Prostate gland (tissue), 2 donors: ENCODE results near the gene VTA1.

Experiments used
- CTCF ChIP-seq, 4 experiments: fragments of 200-600 bp in 2 of 4; fragments of 450-650 bp in 2 of 4; sonication (generic) in 2 of 4; IDR thresholded peaks; 1 replicate in 3 of 4; 2 replicates in 1 of 4; pipeline ENCODE4 v1.5.1; 2016 to 2019; ENCODE audit warnings: antibody characterized with exemption in 4 of 4, mild to moderate bottlenecking in 2 of 4, moderate library complexity in 2 of 4
- POLR2AphosphoS5 ChIP-seq: sonication (generic); formaldehyde crosslinking; IDR thresholded peaks from one replicate; pipeline ENCODE4 v1.6.1; 2017; ENCODE audit warnings: antibody characterized with exemption

GRCh38 chr6:142112451-142113061, 34.5 kb upstream of the VTA1 start:
- TF ChIP-seq CTCF (IDR thresholded peaks at IDR 0.05) = peak in 3 of 4 experiments; percentile 49 to 74 (median 61)
- TF ChIP-seq POLR2AphosphoS5 = no peak
